Fibroblast of the conjunctiva (primary cell): ENCODE measurements around the gene MT1G.

Experiments
- DNase-seq: peaks from one replicate; pipeline ENCODE4 v3.0.0-alpha.2; 2010; ENCODE audit warnings: low read depth

Gene MT1G

DNA sequence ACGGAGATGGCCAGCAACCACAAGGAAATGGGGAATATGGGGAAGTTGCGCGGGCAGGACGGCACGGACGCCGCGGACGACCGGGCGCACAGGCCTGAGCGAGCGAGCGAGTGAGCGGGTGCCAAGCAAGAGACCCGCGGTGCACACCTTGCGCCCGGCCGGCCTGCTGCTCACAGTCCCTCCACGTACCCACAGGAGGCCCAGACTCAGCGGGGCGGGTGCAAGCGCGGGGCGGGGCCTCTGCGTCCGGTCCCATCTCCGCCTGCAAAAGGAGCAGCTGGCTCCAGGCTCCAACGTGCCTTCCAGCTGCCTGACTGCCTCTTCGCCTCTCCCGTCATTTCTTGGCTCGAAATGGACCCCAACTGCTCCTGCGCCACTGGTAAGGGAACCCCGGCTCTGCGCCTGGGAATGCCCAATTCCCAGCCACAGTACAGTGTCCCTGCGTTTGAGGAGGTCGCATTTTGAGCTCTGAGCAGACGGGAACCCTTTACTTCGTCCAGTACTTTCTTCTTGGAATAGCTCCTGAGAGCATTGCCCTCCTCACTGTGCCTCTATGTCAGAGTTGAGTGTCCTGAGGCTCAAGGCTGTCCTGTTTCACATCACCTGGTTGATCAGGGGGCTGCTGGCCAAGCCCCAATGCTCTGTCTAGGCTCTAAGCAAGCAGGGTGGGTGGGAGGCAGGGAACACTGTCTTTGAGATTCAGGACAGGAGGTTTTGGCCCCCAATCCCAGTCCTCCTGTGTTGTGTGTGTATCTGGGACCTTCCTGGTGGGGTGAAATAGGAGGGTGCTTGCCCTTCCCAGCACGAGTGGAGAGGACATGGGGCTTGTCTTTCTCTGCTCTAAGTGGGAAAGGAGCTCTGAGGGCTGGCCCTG lies 50.4 kb downstream of the MT1G start:
- no peak for DNase-seq
